Neural cell (in vitro differentiated cells): Measurements from ENCODE around the gene CFAP299. TPM values are rescaled to one million over a fixed set of nuclear protein-coding genes. Genes with fewer than 3 reads are reported as not detected.

Experiments
- H2AFZ ChIP-seq: fragments of 200-600, 300-800 bp; sonication (generic), shearing (Covaris generic); 2 replicates; pipeline ENCODE4 v1.6.0; 2014; ENCODE audit warnings: low read depth, mild to moderate bottlenecking, antibody characterized with exemption, low read length, moderate library complexity
- H3F3A ChIP-seq: fragments of 200-600 bp; shearing (Covaris generic); 2 replicates; pipeline ENCODE4 v1.6.1; 2016; ENCODE audit warnings: mild to moderate bottlenecking, moderate library complexity, mixed read lengths, antibody characterized with exemption, low read length; ENCODE audit not compliant: insufficient read depth, poor library complexity, severe bottlenecking
- H3K27ac ChIP-seq: fragments of 200-600, 300-800 bp; sonication (generic), shearing (Covaris generic); 2 replicates; pipeline ENCODE4 v1.5.1; 2014; ENCODE audit warnings: mild to moderate bottlenecking, low read length, moderate library complexity
- H3K27me3 ChIP-seq: fragments of 300-800, 200-600 bp; sonication (generic), shearing (Covaris generic); 2 replicates; pipeline ENCODE4 v1.6.0; 2014; ENCODE audit warnings: mild to moderate bottlenecking, low read depth, low read length, moderate library complexity; ENCODE audit not compliant: insufficient read depth
- H3K36me3 ChIP-seq: fragments of 300-800, 200-600 bp; sonication (generic), shearing (Covaris generic); 2 replicates; pipeline ENCODE4 v1.5.1; 2014; ENCODE audit warnings: mild to moderate bottlenecking, antibody characterized with exemption, low read length, moderate library complexity; ENCODE audit not compliant: insufficient read depth
- H3K4me2 ChIP-seq: fragments of 300-800, 200-600 bp; sonication (generic), shearing (Covaris generic); 2 replicates; pipeline ENCODE4 v1.6.0; 2014; ENCODE audit warnings: mild to moderate bottlenecking, low read length
- H3K4me3 ChIP-seq: fragments of 300-800, 200-600 bp; sonication (generic), shearing (Covaris generic); 2 replicates; pipeline ENCODE4 v1.5.1; 2014; ENCODE audit warnings: mild to moderate bottlenecking, low read length, moderate library complexity
- H3K79me2 ChIP-seq: fragments of 200-600 bp; shearing (Covaris generic); replicated peaks from 2 replicates; pipeline ENCODE4 v1.6.0; 2014; ENCODE audit warnings: mild to moderate bottlenecking, low read length, moderate library complexity; ENCODE audit not compliant: insufficient read depth
- H3K9ac ChIP-seq: fragments of 300-800, 200-600 bp; sonication (generic), shearing (Covaris generic); 2 replicates; pipeline ENCODE4 v1.6.1; 2016; ENCODE audit warnings: mild to moderate bottlenecking, low read length, mixed read lengths
- H3K9me2 ChIP-seq: fragments of 200-600 bp; shearing (Covaris generic); 2 replicates; pipeline ENCODE4 v1.6.1; 2016; ENCODE audit warnings: mild to moderate bottlenecking, low read length, mixed read lengths; ENCODE audit not compliant: insufficient read depth
- H3K9me3 ChIP-seq: fragments of 200-600, 300-800 bp; sonication (generic), shearing (Covaris generic); 2 replicates; pipeline ENCODE4 v1.6.1; 2016; ENCODE audit warnings: mild to moderate bottlenecking, mixed run types, low read length, moderate library complexity, mixed read lengths
- H4K20me1 ChIP-seq: fragments of 200-600 bp; shearing (Covaris generic); 2 replicates; pipeline ENCODE4 v1.6.1; 2016; ENCODE audit warnings: mild to moderate bottlenecking, mixed run types; ENCODE audit not compliant: insufficient read depth
- EP300 ChIP-seq: fragments of 450-650 bp; conservative IDR thresholded peaks from 2 replicates; pipeline ENCODE4 v1.6.1; 2014; ENCODE audit warnings: antibody characterized with exemption, mild to moderate bottlenecking, moderate library complexity; ENCODE audit not compliant: poor library complexity, severe bottlenecking
- EZH2 ChIP-seq: fragments of 200-600, 300-800 bp; shearing (Covaris generic), sonication (generic); IDR thresholded peaks from 2 replicates; pipeline ENCODE4 v1.6.1; 2014; ENCODE audit warnings: antibody characterized with exemption, low read length, borderline replicate concordance, mild to moderate bottlenecking; ENCODE audit not compliant: insufficient read depth, poor library complexity, severe bottlenecking
- MXI1 ChIP-seq: fragments of 450-650 bp; conservative IDR thresholded peaks from 2 replicates; pipeline ENCODE4 v1.6.1; 2014; ENCODE audit warnings: antibody characterized with exemption, mild to moderate bottlenecking; ENCODE audit not compliant: poor library complexity, severe bottlenecking
- POLR2AphosphoS5 ChIP-seq: IDR thresholded peaks from 2 replicates; pipeline ENCODE4 v1.6.1; 2012
- RAD21 ChIP-seq: fragments of 450-650 bp; conservative IDR thresholded peaks from 2 replicates; pipeline ENCODE4 v1.6.1; 2014; ENCODE audit warnings: antibody characterized with exemption, mild to moderate bottlenecking, moderate library complexity
- SMC3 ChIP-seq: fragments of 450-650 bp; conservative IDR thresholded peaks from 2 replicates; pipeline ENCODE4 v1.6.1; 2014; ENCODE audit warnings: antibody characterized with exemption, mild to moderate bottlenecking, moderate library complexity; ENCODE audit not compliant: poor library complexity
- TAF1 ChIP-seq: IDR thresholded peaks from 2 replicates; pipeline ENCODE4 v1.6.1; 2012; ENCODE audit warnings: low read depth
- polyA plus RNA-seq: library from polyadenylated mRNA; depleted of rRNA; stranded (reverse); fragments of >200 nt; gene quantifications from 2 replicates; pipeline ENCODE4 v1.2.3, GENCODE V29; 2014
- TF ChIP-seq, protein P1 (sequence below): IDR thresholded peaks from 2 replicates; pipeline ENCODE4 v1.6.1; 2012; ENCODE audit warnings: borderline replicate concordance
- TF ChIP-seq, protein P2 (sequence below): fragments of 450-650 bp; IDR thresholded peaks from 2 replicates; pipeline ENCODE4 v1.5.1; 2014; ENCODE audit warnings: antibody characterized with exemption, mild to moderate bottlenecking, moderate library complexity; ENCODE audit not compliant: poor library complexity, severe bottlenecking

The CFAP299 gene
- polyA plus RNA-seq, 1 donor from 2014 or later = not detected

DNA sequence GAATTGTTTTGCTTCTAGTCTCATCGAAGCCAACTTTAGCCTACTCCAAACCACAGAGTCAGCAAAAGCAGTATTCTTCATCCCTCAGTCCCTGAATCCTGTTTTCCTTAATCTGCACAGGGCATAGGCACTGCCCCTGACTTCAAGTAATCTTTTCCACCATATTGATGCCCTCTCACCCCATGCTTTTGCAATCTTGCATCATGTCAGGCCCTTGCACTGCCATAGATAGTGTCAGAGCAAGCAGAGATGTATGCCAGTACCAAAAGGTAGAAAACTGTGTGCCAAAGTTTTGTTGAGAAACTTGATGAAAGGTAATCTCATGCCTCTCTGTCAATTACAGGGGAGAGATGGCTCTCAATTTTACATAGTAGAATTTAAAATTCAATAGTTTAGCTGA, 131.1 kb downstream of the CFAP299 start:
- H3K9me3 ChIP-seq = no peaks in the 10 kb centered on the region
- no peak for TF ChIP-seq RAD21
- no peak for TF ChIP-seq MXI1
- TF ChIP-seq TAF1 = no peak
- TF ChIP-seq POLR2AphosphoS5 = no peak
- no peak for TF ChIP-seq EP300
- TF ChIP-seq, protein P1, sequence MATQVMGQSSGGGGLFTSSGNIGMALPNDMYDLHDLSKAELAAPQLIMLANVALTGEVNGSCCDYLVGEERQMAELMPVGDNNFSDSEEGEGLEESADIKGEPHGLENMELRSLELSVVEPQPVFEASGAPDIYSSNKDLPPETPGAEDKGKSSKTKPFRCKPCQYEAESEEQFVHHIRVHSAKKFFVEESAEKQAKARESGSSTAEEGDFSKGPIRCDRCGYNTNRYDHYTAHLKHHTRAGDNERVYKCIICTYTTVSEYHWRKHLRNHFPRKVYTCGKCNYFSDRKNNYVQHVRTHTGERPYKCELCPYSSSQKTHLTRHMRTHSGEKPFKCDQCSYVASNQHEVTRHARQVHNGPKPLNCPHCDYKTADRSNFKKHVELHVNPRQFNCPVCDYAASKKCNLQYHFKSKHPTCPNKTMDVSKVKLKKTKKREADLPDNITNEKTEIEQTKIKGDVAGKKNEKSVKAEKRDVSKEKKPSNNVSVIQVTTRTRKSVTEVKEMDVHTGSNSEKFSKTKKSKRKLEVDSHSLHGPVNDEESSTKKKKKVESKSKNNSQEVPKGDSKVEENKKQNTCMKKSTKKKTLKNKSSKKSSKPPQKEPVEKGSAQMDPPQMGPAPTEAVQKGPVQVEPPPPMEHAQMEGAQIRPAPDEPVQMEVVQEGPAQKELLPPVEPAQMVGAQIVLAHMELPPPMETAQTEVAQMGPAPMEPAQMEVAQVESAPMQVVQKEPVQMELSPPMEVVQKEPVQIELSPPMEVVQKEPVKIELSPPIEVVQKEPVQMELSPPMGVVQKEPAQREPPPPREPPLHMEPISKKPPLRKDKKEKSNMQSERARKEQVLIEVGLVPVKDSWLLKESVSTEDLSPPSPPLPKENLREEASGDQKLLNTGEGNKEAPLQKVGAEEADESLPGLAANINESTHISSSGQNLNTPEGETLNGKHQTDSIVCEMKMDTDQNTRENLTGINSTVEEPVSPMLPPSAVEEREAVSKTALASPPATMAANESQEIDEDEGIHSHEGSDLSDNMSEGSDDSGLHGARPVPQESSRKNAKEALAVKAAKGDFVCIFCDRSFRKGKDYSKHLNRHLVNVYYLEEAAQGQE = no peak
- no peak for TF ChIP-seq EZH2
- TF ChIP-seq SMC3 = no peak
- TF ChIP-seq, protein P2, sequence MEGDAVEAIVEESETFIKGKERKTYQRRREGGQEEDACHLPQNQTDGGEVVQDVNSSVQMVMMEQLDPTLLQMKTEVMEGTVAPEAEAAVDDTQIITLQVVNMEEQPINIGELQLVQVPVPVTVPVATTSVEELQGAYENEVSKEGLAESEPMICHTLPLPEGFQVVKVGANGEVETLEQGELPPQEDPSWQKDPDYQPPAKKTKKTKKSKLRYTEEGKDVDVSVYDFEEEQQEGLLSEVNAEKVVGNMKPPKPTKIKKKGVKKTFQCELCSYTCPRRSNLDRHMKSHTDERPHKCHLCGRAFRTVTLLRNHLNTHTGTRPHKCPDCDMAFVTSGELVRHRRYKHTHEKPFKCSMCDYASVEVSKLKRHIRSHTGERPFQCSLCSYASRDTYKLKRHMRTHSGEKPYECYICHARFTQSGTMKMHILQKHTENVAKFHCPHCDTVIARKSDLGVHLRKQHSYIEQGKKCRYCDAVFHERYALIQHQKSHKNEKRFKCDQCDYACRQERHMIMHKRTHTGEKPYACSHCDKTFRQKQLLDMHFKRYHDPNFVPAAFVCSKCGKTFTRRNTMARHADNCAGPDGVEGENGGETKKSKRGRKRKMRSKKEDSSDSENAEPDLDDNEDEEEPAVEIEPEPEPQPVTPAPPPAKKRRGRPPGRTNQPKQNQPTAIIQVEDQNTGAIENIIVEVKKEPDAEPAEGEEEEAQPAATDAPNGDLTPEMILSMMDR = no peak
- no peaks in the 10 kb centered on the region for H3K27me3 ChIP-seq
- H3F3A ChIP-seq = no peaks in the 10 kb centered on the region
- H4K20me1 ChIP-seq = no peaks in the 10 kb centered on the region
- H3K36me3 ChIP-seq = no peaks in the 10 kb centered on the region
- H3K4me3 ChIP-seq = no peak overlapping the region
- no peak overlapping the region for H3K27ac ChIP-seq
- H3K9me2 ChIP-seq = no peaks in the 10 kb centered on the region
- H3K4me2 ChIP-seq = no peak overlapping the region
- no peak overlapping the region for H3K9ac ChIP-seq
- H3K79me2 ChIP-seq = no peaks in the 10 kb centered on the region
- H2AFZ ChIP-seq = no peak overlapping the region

DNA sequence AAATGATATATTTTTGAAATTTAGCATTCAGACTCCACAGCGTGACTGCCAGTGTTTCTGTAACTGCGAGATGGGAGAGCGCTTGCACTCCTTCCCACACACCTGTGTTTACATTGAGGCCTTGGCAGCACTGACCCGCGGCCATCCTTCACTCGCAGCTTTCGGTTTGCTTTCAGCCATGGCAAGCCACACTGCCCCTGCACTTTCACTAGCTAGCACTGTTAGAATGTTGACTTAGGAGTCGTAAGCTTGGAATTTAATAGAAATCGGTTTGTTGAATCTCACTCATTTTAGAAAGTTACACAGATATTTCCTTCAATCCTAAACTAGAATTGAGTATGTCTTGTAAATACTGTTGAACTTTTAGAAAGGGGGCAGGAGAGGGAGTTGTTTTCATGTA, 136.2 kb downstream of the CFAP299 start:
- no peak overlapping the region for H2AFZ ChIP-seq
- no peaks in the 10 kb centered on the region for H3K9me3 ChIP-seq
- no peak overlapping the region for H3K4me2 ChIP-seq
- no peaks in the 10 kb centered on the region for H3K9me2 ChIP-seq
- H3K9ac ChIP-seq = no peak overlapping the region
- TF ChIP-seq, protein P1 = no peak
- H3K36me3 ChIP-seq = no peaks in the 10 kb centered on the region
- no peaks in the 10 kb centered on the region for H3K79me2 ChIP-seq
- H3K4me3 ChIP-seq = no peak overlapping the region
- H4K20me1 ChIP-seq = no peaks in the 10 kb centered on the region
- no peaks in the 10 kb centered on the region for H3K27me3 ChIP-seq
- H3K27ac ChIP-seq = no peak overlapping the region
- no peaks in the 10 kb centered on the region for H3F3A ChIP-seq
